ENCODE results near the gene NACC2.

NACC2 gene

DNA sequence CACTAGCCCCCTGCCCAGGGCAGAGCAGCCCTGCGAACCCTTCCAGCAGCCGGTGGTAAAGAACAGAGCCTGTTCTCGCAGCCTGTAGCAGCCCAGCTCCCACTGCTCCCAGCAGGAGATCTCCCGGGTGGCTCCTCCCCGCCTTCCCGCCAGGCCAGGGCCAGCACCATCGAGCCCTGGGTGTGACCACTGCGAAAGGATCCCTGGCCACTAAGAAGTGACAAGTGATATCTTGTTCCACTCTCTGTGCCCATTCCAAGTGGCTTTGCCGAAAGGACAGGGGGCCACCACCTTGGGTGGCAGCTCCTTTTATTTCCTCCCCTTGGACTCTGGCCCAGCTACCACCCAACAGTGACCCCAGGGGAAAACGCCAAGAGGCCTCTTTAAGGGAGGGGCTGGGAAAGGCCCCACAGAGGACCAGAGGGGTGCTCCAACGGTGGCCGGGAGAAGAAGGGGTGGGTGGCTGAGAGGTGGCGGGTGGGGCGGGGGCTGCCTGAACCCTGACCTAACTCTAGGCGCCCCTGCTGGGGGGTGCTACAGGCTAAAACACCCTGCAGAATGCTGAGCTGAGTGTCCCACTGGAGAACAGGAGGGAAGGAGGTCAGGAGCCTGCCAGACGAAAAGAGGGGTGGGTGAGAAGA, 1.6 kb downstream of the NACC2 start:
- DNase-seq (ENCODE audit: low read depth in 1 of 2, low spot score in 1 of 2): no peak

DNA sequence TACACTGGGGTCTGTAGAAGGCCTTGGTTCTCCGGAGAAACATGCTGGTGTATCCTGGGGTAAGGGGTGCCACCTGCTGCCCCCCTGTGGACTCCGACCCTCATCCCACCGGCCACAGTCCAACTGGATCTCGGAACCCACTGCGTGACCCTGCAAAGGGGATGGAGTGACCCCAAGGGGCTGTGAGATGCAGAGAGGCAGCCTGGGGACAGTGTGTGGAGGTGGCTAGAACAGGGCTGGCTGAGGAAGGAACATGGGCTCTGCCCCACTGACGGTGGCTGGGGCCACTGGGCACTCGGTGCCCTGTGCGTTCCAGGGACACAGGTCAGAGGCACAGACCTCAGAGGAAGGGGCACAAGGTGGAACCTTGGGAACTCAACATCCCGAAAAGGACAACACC, 2.3 kb downstream of the NACC2 start:
- no peak for DNase-seq (ENCODE audit: low read depth in 1 of 2, low spot score in 1 of 2)

DNA sequence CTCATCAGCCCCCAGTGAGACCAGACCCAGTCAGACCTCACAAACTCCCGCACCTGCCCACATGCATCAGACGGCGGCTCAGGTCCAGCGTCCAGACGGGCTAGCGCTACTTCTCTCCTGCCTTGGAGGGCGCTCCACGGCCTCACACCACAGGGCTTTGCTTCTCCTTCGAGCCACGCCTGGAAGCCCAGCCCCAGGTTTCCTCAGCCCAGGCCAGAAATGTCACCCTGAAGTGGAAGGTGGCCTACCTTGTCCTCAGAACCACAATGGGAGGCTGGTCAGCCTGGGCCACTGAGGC, 2.8 kb downstream of the NACC2 start:
- DNase-seq (ENCODE audit: low read depth in 1 of 2, low spot score in 1 of 2): no peak

DNA sequence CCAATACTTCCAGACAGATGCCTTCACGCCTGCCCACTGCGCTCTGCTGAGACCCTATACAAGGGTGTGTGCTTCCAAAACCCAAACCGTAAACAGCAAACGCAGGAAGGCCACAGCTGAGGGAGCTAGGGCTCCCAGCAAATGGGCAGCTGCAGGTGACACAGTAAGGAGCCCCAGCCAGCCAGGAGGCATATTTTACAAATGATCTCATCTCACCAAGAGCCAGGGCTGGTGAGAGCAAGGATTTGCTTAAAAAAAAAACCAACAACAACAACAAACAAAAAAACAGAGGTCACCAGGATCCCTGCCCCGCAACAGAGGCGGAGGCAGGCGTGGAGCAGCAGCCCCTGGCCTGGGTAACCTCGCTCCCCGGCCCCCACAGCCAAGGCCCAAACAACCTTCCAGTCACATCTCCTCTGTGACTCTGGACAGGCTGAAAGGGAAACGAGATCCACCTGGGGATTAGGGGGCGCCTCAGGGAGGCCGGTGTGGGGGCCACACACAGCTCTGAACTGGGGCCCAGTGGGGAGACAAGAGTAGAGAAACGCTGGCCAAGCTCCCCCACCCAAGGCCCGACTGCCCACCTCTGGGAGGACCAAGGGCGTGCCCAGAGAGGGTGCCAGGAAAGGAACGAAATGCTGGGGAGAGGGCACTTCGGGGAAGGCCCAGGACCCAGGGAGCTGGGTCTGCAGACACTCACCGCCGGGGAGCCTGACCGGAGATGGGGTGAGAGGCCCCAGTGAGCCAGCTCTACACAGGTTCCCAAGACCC, 3.3 kb downstream of the NACC2 start:
- DNase-seq (ENCODE audit: low read depth in 1 of 2, low spot score in 1 of 2): no peak

DNA sequence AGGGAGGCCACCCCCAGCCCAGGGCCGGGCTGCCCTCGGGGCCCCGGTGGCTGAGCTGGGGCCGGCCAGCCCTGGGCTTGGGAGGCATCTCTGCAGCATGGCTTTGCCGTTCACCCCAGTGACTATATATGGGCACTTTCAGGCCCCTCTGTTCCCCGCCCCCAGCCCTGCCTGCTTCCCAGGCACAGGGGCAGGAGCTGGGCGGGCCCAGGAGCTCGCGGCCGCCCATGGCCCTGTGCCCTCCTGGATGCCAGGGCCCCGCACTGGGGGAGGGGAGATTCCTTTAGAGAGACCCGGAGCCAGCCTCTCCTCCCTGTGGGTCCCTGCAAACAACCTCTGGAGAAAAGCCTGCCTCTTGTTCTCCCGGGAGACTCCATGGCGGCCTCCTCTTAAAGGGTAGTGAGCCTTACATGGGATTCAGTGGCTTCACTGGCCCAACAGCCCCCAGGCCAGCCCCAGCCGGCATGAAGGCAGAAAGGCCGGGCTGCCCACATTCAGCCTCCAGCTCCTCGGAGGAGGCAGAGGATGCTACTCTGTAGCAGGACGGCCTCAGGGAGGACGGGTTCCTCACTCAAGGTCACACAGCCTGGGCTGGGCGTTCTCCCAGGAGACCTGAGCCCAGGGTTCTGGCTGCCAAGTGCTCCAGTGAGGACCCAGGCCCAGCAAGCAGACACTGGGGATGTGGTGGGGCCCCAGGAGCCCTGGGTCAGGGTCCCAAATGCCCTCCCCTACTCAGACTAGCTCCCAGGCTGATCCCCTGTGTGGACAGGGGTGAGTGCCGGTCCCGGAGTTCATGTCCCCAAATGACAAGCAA, 4.1 kb downstream of the NACC2 start:
- no peak for DNase-seq (ENCODE audit: low read depth in 1 of 2, low spot score in 1 of 2)

DNA sequence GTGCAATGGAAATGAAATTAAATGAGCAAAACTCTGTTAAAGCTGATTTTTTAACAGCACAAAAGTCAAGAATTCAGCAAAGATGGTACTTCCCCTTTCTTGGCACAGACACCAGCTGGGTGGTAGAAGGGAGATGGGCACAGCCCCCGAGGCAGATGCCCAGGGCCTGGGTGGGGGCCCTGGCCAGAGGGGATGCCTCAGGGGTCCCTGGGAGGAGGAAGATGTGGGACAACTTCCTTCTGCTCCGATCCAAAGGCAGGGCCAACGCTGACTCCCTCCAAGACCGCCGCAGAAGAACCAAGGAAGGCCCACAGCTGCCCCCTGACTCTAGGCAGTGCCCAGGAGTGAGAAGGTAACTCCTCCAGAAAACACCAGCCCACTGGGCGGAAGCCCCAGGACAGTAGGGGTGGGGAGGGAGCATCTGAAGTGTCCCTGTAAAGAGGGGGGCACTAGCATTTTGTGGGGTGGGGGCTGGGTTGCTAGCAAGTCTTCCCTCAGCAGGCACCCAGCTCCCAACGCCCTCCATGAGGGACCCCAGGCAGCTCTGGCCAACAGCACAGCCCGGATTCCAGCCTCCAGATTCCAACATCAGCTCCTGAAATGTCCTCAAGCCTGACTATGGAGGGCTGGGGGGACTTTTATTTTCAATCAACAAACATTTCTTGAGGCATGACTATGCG, 4.9 kb downstream of the NACC2 start:
- no peak for DNase-seq (ENCODE audit: low read depth in 1 of 2, low spot score in 1 of 2)

DNA sequence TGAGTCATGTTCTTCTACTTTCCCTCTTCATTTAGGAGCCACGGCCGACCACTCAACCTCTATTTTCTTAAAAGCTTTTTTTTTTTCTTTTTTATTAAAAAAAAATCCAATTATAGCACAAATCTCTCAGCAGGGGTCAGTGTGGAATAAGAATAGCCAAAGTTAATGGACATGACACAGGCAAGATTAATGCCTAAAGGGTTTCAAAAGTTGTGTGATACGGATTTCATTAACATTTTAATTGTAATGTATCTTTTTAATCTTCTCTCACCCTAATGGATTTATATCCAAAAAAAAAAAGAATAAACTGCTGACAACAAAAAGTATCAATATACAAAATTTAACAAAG, 5.4 kb downstream of the NACC2 start:
- no peak for DNase-seq (ENCODE audit: low read depth in 1 of 2, low spot score in 1 of 2)

DNA sequence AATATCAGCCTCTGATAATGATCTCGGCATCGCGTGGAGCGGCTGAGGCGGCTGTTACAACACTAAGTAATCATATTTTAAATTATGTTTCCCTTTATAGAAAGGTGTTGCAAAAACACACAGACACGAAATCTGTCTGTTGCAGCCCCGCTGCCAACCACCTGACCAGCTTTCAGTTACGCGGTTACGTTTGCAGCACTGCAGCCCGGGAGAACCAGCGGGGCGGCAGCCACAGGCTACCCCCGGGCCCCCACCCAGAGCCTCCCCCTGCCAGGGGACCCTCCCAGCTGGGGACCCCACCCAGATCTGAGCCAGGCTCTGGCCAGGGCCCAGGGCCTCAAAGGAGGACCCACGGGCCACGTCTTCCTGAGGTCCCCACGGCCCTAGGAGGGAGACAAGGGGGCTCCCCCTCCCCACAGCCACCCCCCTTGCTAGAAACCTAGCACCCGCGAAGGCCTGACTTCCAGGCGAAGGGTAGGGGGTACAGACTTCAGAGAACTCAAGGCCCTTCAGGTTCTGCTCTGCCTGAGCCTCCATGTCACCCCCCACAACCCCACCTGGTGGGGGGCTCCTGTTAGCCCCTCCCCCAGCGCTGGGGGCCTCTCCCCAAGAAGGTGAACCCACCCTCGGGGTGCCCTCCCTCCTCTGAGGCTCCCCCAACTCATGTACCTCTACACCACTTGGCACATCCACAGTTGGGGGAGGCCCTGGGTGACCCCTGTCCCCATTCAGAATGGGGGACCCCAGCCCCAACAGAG, 6.0 kb downstream of the NACC2 start:
- no peak for DNase-seq (ENCODE audit: low read depth in 1 of 2, low spot score in 1 of 2)

DNA sequence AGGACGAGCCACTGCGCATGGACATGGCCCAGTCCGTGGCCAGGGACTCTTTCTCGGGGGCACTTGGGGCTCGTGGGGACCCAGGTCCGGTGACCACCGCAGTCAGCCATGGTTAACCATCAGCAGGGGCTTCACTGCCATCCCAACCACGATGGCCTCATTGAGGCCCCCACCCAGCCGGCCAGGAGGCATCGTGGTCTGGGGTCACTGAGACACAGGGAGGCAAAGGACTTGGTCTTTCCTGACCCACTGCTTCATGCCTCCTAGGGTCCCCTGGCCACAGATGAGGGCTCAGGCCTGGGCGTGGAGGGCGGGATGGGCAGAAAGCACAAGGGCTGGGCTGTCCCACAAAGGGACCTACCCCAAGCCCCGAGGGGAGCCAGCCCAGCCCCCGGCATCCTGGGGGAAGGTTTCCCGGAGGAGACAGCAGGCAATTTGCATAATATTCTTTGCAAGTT, 6.6 kb downstream of the NACC2 start:
- DNase-seq (ENCODE audit: low read depth in 1 of 2, low spot score in 1 of 2): no peak

DNA sequence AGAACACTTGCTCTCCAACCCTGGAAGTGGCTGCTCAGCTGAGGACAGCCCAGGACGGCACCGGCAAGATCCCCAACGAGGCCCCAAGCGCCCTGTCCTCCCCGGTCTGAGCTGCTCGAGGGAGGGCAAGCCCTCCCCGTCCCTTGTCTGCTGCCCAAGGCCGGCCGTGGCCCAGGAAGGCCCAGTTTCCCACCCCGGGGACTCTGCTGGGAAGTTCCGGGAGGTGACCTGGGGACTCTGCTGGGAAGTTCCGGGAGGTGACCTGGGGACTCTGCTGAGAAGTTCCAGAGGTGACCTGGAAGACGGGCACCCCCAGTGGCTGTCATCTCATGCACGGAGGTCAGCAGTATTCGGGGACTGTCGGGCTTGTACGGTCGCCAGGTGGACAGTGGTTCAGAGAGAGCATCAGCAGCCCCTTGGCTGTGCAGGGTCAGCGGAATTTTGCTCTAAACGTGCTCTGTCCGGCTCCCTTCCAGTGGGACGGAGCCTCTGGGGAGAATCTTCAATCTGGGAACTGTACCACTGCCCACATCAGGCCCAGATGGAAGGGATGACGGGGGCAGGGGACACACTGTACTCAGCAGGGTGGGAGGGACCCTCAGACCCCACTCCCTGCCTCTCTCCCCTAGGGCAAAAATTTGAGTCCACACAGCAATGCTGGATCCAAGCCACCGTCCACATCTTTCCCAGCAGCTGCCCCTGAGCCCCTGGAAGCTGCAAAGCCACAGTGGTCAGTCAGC, 7.2 kb downstream of the NACC2 start:
- DNase-seq (ENCODE audit: low read depth in 1 of 2, low spot score in 1 of 2): no peak

DNA sequence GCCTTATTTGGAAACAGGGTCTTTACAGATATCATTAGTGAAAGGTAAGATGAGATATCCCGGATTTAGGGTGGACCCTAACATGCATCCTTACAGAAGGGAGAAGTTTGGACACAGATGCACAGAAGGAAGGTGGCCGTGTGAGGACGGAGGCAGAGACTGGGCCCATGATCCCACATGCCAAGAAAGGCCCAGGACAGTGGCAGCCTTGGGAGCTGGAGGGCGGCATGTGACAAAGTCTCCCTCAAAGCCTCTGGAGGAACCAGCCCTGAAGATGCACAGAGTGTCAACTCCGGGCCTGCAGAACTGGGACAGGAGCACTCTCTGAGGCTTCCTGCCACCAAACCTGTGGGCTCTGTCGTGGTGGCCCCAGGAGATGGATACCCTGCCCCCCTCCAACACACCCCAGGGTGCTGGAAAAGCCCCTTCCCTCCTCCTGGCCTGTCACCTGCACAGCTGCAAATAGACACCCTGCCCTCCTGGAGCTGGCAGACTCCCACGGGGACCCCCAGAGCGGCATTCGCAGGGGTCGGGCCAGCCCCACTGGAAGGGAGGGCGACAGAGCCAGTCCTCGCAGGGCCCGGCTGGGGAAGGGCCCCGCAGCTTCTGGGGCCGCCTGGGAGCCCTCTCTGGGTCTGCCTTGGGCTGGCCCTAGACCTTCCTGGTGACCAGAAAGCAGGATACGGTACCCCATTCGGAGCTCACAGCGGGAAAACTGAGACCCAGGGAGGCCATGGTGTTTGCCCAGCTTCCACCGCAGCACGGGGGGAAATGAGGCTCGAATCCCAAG, 7.9 kb downstream of the NACC2 start:
- DNase-seq (ENCODE audit: low read depth in 1 of 2, low spot score in 1 of 2): no peak

DNA sequence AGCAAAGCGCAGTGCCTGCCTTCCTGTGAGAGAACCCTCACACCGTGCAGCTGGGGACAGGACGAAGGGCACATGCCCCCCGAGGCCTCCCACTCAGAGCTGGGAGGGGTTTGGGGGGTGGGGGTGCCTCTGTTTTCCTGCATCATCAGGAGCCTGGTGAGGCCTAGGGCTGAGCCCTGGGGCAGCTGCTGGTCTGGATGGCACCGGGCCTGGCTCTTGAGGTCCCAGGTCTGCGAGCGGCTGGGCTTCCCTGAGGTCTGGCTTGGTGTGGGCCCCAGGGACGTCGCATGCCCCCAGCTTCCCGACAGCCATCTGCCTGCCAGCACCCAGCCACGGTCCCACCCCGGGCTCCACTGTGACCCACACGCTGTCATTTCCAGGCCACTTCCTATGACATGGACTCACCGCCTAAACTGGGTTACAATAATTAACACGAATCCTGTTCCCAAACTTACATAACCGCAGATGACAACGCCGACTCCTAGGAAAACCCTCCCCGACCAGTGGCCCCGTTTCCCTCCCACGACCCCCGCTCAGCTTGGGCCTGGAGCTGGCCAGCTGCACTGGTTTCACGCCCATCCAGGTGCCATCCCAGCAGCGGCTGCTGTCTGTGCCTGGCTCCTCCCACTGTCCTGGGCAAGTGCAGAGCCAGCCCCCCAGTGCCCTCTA, 8.7 kb downstream of the NACC2 start:
- no peak for DNase-seq (ENCODE audit: low read depth in 1 of 2, low spot score in 1 of 2)

DNA sequence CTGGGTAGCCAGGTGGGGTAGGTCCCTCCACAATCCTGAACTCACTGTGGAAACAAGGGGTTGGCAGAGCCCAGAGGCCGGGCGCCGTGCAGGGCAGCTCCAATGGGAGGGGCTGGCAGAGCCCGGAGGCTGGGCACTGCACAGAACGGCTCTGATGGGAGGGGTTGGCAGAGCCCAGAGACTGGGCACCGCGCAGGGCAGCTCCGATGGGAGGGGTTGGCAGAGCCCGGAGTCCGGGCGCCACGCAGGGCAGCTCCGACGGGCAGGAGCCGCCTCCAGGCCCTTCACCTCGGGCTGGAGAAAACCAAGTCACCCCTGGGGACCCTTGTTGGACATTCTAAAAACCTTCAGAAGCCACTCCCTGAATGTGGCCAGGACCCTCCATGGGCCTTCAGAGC, 9.3 kb downstream of the NACC2 start:
- no peak for DNase-seq (ENCODE audit: low read depth in 1 of 2, low spot score in 1 of 2)

DNA sequence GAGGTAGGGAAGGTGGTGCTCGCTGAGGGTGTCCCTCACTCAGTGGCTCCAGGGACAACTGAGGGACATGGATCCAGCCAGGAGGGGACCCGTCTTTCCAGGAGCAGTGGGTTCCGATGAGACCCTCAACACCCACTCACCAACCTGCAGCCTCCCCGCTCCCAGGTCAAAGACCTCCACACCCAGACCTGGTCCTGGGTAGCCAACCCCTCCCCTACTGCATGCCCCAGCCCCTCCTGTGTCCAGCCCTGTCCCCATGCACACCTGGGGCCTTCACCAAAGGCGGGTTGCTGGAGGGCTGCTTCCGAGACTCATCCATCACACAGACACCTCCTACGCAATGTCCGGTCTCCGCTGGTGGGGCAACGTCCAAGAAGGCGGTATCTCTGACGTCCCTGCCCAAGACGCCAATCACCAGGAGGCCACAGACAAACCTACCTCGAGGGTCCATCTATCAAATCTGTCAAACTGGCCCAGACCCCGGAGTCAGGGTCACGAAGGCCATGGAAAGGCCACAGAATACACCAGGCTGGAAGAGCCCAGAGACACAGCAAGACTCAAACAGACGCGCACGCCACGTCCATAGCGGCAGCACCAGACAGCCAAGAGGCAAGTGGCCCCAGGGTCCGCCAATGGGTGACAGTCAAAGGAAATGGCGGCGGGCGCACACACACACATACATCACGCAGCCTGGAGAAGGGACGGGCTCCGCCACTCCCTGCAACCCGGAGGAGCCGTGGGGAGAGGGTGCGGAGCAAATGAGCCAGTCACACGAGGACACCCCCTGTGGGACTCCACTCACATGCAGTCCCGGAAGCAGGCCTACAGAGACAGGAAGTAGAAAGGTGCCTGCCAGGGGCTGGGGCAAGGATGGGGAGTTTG, 10.8 kb downstream of the NACC2 start:
- DNase-seq (ENCODE audit: low read depth in 1 of 2, low spot score in 1 of 2): no peak

DNA sequence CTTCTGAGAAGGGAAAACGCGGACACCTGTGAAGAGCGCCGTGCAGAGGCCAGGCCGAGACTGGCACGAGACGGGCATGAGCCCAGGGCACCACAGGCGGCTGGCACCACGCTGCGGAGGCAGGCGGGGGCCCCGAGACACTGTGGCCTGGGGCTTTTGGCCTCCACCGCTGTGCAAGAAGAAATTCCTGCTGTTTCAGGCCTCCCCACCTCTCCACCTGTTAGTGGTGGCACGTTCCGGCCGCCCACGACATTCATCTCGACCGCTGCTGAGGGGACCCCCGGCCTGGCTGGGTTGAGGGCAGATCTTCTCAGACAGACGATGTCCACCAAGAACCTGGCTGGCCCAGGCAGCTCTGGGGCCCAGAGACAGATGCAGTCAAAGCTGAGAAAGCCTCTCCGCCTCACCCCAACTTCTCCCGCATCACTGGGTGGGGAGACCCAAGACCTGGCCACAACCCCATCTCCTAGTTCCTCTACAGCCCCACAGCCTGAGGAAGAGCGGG, 11.5 kb downstream of the NACC2 start:
- no peak for DNase-seq (ENCODE audit: low read depth in 1 of 2, low spot score in 1 of 2)

DNA sequence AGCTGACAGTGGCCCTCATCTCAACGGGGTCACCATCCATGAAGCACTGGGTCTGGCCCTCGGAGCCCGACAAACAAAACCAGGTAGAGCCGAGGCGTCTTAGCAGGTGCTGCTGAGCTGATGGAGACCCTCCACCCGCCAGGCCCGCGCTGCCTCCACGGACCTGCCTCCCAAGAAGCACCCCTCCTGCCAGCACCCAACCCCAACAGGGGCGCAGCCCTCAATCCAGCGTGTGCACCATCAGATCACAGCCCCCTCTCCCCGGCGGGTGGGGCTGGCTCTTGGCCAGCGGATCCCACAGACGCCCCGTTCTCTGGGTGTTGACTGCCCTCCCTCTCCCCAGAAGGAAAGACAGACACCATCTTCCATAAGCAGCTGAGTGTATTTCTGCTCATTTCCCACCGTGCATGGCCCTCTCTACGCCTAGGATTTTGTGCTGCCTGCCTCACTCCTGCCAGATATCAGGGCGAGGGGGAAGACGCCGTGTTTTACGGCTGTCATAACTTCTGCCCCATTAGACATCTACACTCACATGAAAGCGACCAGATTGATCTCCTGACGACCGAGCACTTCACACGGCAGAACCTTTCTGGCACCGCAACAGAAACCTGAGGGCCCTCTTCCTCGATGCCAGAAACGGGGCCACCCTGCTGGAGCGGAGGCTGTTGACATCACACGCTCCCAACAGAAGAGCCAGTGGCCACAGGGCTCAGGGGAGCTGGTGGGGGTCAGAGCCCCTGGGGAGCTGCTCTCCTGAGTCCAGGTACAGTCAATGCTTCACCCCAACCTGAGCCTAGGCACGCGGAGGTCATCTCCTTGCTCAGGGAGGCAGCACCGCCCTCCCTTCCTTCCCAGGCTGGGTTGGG, 12.4 kb downstream of the NACC2 start:
- no peak for DNase-seq (ENCODE audit: low read depth in 1 of 2, low spot score in 1 of 2)
